Tibial nerve (tissue), 4 donors: Measurements from ENCODE around the gene FZD7. TPM values are rescaled to one million over a fixed set of nuclear protein-coding genes. Genes with fewer than 3 reads are reported as not detected.

Source experiments
- DNase-seq, 2 donors: peaks; one replicate each; pipeline ENCODE4 v3.0.0-alpha.2; 2019; ENCODE audit warnings: low spot score in 2 of 2
- H3K27ac ChIP-seq, 4 donors: fragments of 200-600 bp; sonication (generic) in 3 of 4; one replicate each; pipeline ENCODE4 v1.5.1; 2017 to 2019; ENCODE audit warnings: mild to moderate bottlenecking in 1 of 4
- H3K27me3 ChIP-seq, 2 donors: fragments of 200-600 bp; sonication (generic) in 1 of 2; one replicate each; pipeline versions ENCODE4 v1.5.1 to v1.6.0; 2017 to 2019
- H3K36me3 ChIP-seq, 3 donors: fragments of 200-600 bp; sonication (generic); one replicate each; pipeline ENCODE4 v1.5.1; 2018 to 2019
- H3K4me1 ChIP-seq, 4 donors: fragments of 200-600 bp; sonication (generic) in 3 of 4; one replicate each; pipeline ENCODE4 v1.5.1; 2017 to 2019
- H3K4me3 ChIP-seq, 4 donors: fragments of 200-600 bp; sonication (generic) in 3 of 4; one replicate each; pipeline ENCODE4 v1.5.1; 2017 to 2019; ENCODE audit warnings: mild to moderate bottlenecking in 1 of 4, moderate library complexity in 1 of 4
- H3K9me3 ChIP-seq, 4 donors: fragments of 200-600 bp; sonication (generic) in 3 of 4; one replicate each; pipeline ENCODE4 v1.5.1; 2017 to 2019
- CTCF ChIP-seq, 5 experiments: fragments of 200-600 bp in 3 of 5; fragments of 450-650 bp in 2 of 5; sonication (generic) in 3 of 5; IDR thresholded peaks; one replicate each; pipeline ENCODE4 v1.5.1; 2016 to 2019; ENCODE audit warnings: antibody characterized with exemption in 5 of 5, mild to moderate bottlenecking in 3 of 5, moderate library complexity in 2 of 5
- EP300 ChIP-seq, 2 donors: sonication (generic); formaldehyde crosslinking; IDR thresholded peaks; one replicate each; pipeline ENCODE4 v1.6.1; 2017; ENCODE audit warnings: antibody characterized with exemption in 2 of 2, mild to moderate bottlenecking in 1 of 2
- POLR2A ChIP-seq, 2 donors: fragments of 450-650 bp; IDR thresholded peaks; one replicate each; pipeline ENCODE4 v1.6.1; 2017; ENCODE audit warnings: antibody characterized with exemption in 2 of 2, mild to moderate bottlenecking in 2 of 2, moderate library complexity in 2 of 2
- WGBS, 2 donors: methylation state at CpG; one replicate each; pipeline ENCODE4 v1.1.5; 2018; 5-methylcytosine and 5-hydroxymethylcytosine counted together
- total RNA-seq, 4 donors: library from RNA; depleted of rRNA; stranded (reverse); fragments of >200 nt; gene quantifications; one replicate each; pipeline ENCODE4 v1.1.0, GENCODE V29; 2016

FZD7 gene
- total RNA-seq, 4 donors from 2014 or later, result 7.2 to 14.2 (median 11.1) TPM

- H3K27ac ChIP-seq, result no peak overlapping the region
- H3K27me3 ChIP-seq, result no peaks in the 10 kb centered on the region
- H3K36me3 ChIP-seq, result no peaks in the 10 kb centered on the region
- no peak overlapping the region for H3K4me3 ChIP-seq
- H3K4me1 ChIP-seq, result peaks cover 0 to 6% (median 0%) of the 10 kb centered on the region in 4 donors
- H3K9me3 ChIP-seq, result no peaks in the 10 kb centered on the region
- DNase-seq, result no peak
- no peak for TF ChIP-seq POLR2A (IDR thresholded peaks at IDR 0.05)
- no peak for TF ChIP-seq CTCF (IDR thresholded peaks at IDR 0.05)
- TF ChIP-seq EP300 (IDR thresholded peaks at IDR 0.05), result no peak
- 88 to 93% methylated on average over 1 of the region's 1 CpG for WGBS, 2 donors
Measured at GRCh38 chr2:202052235-202052634, 18.6 kb downstream of the FZD7 start.

- Histone ChIP-seq H3K4me1 (peaks cover 0 to 6% (median 0%) of the 10 kb centered on the region in 4 donors), H3K27me3 (no peaks in the 10 kb centered on the region), H3K27ac (no peak overlapping the region), H3K36me3 (no peaks in the 10 kb centered on the region), H3K9me3 (no peaks in the 10 kb centered on the region), H3K4me3 (no peak overlapping the region)
- DNase-seq, result no peak
- no peak for TF ChIP-seq POLR2A (IDR thresholded peaks at IDR 0.05)
- no peak for TF ChIP-seq EP300 (IDR thresholded peaks at IDR 0.05)
- TF ChIP-seq CTCF (IDR thresholded peaks at IDR 0.05), result no peak
- 78 to 84% methylated on average over 3 of the region's 3 CpGs for WGBS, 2 donors
Measured at GRCh38 chr2:202054679-202055078, 21.0 kb downstream of the FZD7 start.

- Histone ChIP-seq H3K27ac (no peak overlapping the region), H3K36me3 (no peaks in the 10 kb centered on the region), H3K4me1 (peaks cover 0 to 5% (median 0%) of the 10 kb centered on the region in 4 donors), H3K4me3 (no peak overlapping the region), H3K27me3 (no peaks in the 10 kb centered on the region), H3K9me3 (no peaks in the 10 kb centered on the region)
- 57 to 61% methylated on average over 2 of the region's 2 CpGs for WGBS, 2 donors
- TF ChIP-seq CTCF (IDR thresholded peaks at IDR 0.05), result peak in 1 of 5 experiments; percentile 11
- TF ChIP-seq EP300 (IDR thresholded peaks at IDR 0.05), result no peak
- no peak for DNase-seq
Measured at GRCh38 chr2:202056611-202057010, 23.0 kb downstream of the FZD7 start.

GRCh38 chr2:202060218-202060617 is 26.6 kb downstream of the FZD7 start:
- Histone ChIP-seq H3K4me1 (peaks cover 0 to 16% (median 8%) of the 10 kb centered on the region in 4 donors), H3K4me3 (no peak overlapping the region)
- WGBS, 2 donors, result 86 to 89% methylated on average over 3 of the region's 3 CpGs

GRCh38 chr2:202061695-202062094 is 28.0 kb downstream of the FZD7 start:
- H3K4me3 ChIP-seq, result no peak overlapping the region
- H3K36me3 ChIP-seq, result no peaks in the 10 kb centered on the region
- H3K4me1 ChIP-seq, result peaks cover 0 to 18% (median 8%) of the 10 kb centered on the region in 4 donors
- TF ChIP-seq EP300 (IDR thresholded peaks at IDR 0.05) (no peak), CTCF (IDR thresholded peaks at IDR 0.05) (no peak), POLR2A (IDR thresholded peaks at IDR 0.05) (no peak)
- DNase-seq, result no peak
- no peaks in the 10 kb centered on the region for H3K9me3 ChIP-seq
- 93 to 100% methylated on average over 2 of the region's 2 CpGs for WGBS, 2 donors
- no peaks in the 10 kb centered on the region for H3K27me3 ChIP-seq
- no peak overlapping the region for H3K27ac ChIP-seq

More at GRCh38 chr2:202060218-202060617, 26.6 kb downstream of the FZD7 start:
- H3K36me3 ChIP-seq, result no peaks in the 10 kb centered on the region
- no peak for DNase-seq
- no peak overlapping the region for H3K27ac ChIP-seq
- no peaks in the 10 kb centered on the region for H3K27me3 ChIP-seq
- TF ChIP-seq CTCF (IDR thresholded peaks at IDR 0.05), result no peak
- no peak for TF ChIP-seq EP300 (IDR thresholded peaks at IDR 0.05)
- no peak for TF ChIP-seq POLR2A (IDR thresholded peaks at IDR 0.05)
- H3K9me3 ChIP-seq, result no peaks in the 10 kb centered on the region
